NCI-H1417 (cell line): Measurements from ENCODE around the gene PPA1.
"Not testable (repeated sequence)": the region's sequence is repeated elsewhere in the genome, so short reads cannot be mapped to it uniquely, and the experiment has no call there.

ENCODE experiments used
- DNase-seq, 3 experiments: peaks; one replicate each; lab custom pipeline; 2025; lab: John Stamatoyannopoulos, UW

The PPA1 gene

DNA sequence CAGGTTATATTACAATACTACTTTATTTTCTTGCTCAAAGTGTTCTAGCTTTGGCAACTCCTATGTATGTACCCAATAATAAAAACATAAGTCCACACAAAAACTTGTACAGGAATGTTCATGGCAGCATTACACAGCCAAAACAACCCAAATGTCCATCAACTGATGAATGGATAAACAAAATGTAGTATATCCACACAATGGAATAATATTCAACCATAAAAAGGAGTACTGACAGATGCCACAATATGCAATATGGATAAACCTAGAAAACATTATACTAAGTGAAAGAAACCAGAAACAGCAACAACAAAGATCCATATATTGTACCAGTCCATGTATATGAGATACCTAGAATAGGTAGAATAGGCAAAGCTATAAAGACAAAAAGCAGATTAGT is 21.0 kb downstream of the PPA1 start:
- no peak for DNase-seq

DNA sequence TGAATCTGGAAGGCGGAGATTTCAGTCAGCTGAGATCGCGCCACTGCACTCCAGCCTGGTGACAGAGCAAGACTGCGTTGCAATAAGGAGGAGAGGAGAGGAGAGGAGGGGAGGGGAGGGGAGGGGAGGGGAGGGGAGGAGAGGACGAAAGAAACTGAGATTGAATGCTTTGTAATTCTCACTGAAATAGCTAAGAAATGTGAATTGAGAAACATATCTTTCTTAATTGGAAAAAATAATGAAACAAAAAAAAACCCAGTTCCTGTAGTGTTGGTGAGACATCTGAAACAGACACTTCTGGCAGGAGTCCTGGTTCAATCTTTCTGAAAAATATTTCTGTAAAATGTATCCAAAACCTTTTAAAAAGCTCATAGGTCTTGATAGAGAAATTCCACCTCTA is 26.5 kb downstream of the PPA1 start:
- DNase-seq = no peak

DNA sequence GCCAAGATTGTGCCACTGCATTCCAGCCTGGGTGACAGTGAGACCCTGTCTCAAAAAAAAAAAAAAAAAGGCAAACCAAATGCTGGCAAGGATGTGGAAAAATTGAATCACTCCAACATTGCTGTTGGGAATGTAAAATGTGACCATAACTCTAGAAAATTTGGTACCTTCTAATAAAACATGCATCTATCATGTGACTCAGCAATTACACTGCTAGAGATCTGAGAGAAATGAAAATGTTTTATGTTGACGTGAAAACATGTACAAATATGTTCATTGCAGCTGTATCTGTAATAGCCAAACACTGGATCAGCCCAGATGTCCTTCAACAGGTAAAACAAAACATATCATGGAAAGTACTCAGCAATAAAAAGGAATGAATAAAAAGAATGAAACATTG is 32.1 kb downstream of the PPA1 start:
- no peak for DNase-seq

- no peak for DNase-seq
These were observed 34.3 kb downstream of the PPA1 start for GRCh38 chr10:70198696-70199466.

- no peak for DNase-seq
These were observed 35.8 kb downstream of the PPA1 start for GRCh38 chr10:70197235-70197945.

GRCh38 chr10:70193391-70193844 is 39.8 kb downstream of the PPA1 start:
- DNase-seq = no peak

GRCh38 chr10:70192326-70192968 is 40.8 kb downstream of the PPA1 start:
- no peak for DNase-seq

- no peak for DNase-seq
These were observed 41.3 kb downstream of the PPA1 start for GRCh38 chr10:70191972-70192305.

GRCh38 chr10:70191161-70191971 is 41.9 kb downstream of the PPA1 start:
- no peak for DNase-seq

GRCh38 chr10:70190581-70190980 is 42.6 kb downstream of the PPA1 start:
- no peak for DNase-seq

DNA sequence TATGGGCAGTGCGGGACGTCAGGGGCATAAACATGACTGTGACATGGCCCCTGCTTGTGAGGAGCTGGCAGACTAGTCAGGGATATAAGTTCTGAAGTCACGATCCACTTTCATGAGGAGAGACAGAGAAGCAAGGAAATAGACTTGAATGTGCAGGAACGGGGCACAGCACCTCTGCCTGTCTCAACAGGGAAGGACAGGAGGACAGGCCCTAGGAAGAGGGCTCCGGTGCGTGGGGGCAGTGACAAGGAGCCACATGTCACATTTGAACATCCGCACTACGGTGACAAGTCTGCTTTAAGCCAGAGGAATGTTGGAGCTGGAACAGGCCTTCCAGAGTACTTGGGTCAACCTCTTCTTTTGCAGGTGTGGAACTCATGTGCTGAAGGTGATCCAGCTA is 43.1 kb downstream of the PPA1 start:
- DNase-seq = no peak

DNA sequence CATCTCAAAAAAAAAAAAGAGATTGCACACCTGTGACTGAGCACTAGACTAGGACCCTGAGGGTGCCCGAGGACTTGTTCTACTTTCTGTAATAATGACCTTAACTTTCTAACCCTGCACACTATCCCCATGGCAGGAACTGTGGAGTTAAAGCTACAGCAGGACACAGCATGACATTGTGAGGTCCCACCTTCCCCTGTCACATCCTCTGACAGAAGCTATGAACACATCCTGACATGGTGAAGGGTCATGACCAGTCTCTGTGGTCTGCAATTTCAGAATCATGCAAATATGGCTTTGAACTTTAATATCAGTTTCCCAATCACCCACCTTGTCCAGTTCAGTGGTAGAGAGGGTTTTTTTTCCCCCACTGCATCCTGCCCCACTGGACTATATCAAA is 44.5 kb downstream of the PPA1 start:
- DNase-seq = no peak

- DNase-seq = no peak
These were observed 46.7 kb downstream of the PPA1 start for GRCh38 chr10:70186571-70186970.

DNA sequence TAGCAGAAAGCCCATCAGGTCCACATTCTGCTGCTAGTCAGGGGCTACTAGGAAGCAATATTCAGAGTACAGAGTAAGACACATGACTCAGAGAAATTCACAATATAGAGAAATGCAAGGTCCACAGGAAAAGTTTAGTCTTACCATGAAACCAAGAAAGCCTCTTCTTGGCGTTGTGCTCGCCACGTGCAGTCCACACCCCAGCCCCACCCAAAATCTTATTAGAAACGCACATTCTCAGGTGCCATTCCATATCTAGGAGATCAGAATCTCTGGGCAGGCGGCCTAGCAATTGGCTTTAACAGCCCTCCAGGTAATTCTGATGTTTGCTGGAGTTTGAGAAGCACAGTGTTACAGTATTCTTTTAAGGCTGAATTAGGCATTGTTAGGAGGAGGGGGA is 47.1 kb downstream of the PPA1 start:
- no peak for DNase-seq

DNA sequence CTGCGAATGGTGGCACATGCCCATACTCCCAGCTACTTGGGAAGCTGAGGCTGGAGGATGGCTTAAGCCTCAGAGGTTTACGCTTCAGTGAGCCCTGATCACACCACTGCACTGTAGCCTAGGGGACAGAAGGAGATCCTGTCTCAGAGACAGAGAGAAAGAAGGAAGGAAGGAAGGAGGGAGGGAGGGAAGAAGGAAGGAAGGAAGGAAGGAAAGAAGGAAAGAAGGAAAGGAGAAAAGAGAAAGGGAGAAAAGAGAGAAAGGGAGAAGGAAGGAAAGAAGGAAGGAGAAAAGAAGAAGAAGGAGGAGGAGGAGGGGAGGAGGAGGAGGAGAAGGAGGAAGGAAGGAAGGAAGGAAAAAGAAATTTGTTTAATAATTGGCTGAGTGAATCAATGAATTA is 49.9 kb downstream of the PPA1 start:
- DNase-seq = no peak

DNA sequence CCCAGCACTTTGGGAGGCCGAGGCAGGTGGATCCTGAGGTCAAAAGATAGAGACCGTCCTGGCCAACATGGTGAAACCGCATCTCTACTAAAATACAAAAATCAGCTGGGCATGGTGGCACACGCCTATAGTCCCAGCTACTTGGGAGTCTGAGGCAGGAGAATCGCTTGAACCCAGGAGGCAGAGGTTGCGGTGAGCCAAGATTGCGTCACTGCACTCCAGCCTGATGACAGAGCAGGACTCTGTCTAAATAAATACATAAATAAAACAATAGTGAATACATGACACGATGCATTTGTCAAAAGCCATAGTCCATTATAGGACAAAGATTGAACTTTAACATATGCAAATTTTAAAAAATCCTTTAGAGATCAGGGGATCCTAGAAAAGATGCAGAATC is 54.0 kb downstream of the PPA1 start:
- DNase-seq = not testable (repeated sequence)

- no peak for DNase-seq
These were observed 55.0 kb downstream of the PPA1 start for GRCh38 chr10:70178139-70178725.

DNA sequence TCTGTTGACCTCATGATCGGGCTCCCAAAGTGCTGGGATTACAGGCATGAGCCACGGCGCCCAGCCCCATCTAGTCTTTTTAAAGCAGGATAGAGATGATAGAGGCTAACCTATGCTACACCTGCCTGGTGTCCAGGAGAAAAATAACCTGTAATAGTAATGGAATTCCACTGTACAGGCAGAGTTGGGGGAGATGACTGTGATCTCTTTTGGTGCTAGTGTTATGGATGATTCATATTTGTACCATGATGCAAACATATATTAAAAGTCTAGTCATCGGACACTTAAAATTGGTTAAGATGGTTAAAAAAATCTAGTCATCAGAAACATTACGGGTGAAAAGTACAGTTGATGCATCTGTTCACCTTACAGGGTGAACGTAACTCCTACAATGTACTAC is 56.8 kb downstream of the PPA1 start:
- no peak for DNase-seq

DNA sequence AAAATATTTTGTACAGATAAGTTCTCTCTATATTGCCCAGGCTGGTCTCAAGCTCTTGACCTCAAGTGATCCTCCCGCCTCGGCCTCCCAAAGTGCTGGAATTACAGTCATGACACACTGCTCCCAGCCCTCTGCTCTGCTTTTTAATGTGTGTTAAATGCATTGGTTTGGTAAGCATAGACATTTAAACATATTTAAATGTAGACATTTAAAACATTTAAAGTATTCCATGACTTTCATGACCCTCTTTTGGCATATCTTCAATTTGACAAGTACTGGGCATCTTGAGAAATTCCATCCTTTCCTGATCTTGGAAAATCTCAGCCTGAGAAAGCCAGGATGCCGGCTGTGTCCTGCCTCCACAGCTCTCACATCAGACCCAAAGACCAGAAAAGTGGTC is 57.7 kb downstream of the PPA1 start:
- DNase-seq = no peak

DNA sequence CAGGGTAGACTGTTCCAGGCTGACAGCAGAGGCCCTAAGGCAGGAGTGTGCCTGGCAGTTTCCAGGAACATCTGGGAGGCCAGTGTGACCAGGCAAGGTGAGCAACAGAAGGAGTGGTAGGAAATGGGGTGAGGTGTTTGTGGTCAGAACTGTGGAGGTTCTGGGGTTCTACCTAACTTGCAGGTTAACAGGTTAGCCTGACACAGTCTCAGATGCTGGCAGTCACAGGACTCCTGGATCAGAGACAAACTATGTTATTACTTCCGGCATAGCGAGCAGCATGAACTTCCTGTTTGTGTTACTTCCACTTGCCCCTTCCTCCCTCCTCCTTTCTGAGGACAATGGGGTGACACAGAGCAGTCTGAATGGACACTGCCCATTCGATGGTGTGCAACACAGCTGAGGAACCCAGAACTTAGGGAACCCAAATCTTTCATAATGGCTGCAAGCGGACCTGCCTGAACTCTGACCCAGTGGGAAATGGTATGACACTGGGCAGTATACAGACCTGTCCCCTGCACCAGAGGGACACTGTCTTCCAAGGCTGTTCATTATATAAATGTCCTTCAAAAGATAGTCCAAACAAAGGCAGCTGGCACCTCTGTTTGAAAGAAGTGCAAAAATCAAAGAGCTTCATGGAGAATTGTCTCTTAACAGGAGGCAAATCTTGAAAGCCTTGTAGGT is 59.0 kb downstream of the PPA1 start:
- peak in 1 of 3 experiments; percentile 1 for DNase-seq

GRCh38 chr10:70169649-70170364 is 63.4 kb downstream of the PPA1 start:
- DNase-seq = peak in 2 of 3 experiments; percentile 4 to 49
